ENCODE data around the gene CD177. TPM values are rescaled to one million over a fixed set of nuclear protein-coding genes. Genes with fewer than 3 reads are reported as not detected.

Gene CD177
- total RNA-seq, 1 donor from 2014 or later, result not detected

- Mint-ChIP-seq H3K27me3 (peaks cover 3% of the 10 kb centered on the region), H3K9me3 (no peaks in the 10 kb centered on the region), H3K36me3 (no peaks in the 10 kb centered on the region), H3K4me3 (no peak overlapping the region), H3K4me1 (ENCODE audit: unreplicated experiment) (no peaks in the 10 kb centered on the region), H3K27ac (no peak overlapping the region)
- TF ChIP-seq, protein P1, sequence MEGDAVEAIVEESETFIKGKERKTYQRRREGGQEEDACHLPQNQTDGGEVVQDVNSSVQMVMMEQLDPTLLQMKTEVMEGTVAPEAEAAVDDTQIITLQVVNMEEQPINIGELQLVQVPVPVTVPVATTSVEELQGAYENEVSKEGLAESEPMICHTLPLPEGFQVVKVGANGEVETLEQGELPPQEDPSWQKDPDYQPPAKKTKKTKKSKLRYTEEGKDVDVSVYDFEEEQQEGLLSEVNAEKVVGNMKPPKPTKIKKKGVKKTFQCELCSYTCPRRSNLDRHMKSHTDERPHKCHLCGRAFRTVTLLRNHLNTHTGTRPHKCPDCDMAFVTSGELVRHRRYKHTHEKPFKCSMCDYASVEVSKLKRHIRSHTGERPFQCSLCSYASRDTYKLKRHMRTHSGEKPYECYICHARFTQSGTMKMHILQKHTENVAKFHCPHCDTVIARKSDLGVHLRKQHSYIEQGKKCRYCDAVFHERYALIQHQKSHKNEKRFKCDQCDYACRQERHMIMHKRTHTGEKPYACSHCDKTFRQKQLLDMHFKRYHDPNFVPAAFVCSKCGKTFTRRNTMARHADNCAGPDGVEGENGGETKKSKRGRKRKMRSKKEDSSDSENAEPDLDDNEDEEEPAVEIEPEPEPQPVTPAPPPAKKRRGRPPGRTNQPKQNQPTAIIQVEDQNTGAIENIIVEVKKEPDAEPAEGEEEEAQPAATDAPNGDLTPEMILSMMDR (conservative IDR thresholded peaks at IDR 0.05), result no peak
- no peak for DNase-seq (ENCODE audit: extremely low spot score, unreplicated experiment)
These were observed 59.0 kb downstream of the CD177 start for GRCh38 chr19:43412441-43412840.

Other genes with a start within 250 kb of the CD177 start
- gene PSG5, start 167.2 kb upstream of the CD177 start, total RNA-seq (ENCODE audit: low replicate concordance), result not detected in 2 replicates
- not detected in 2 replicates for gene PSG4, start 148.0 kb upstream of the CD177 start, total RNA-seq (ENCODE audit: low replicate concordance)
- gene PSG9, start 84.2 kb upstream of the CD177 start, total RNA-seq (ENCODE audit: low replicate concordance), result not detected in 2 replicates
- not detected in 2 replicates for gene TEX101, start 61.2 kb downstream of the CD177 start, total RNA-seq (ENCODE audit: low replicate concordance)
- gene LYPD3, start 111.9 kb downstream of the CD177 start, total RNA-seq (ENCODE audit: low replicate concordance), result 13.3 and 66.4 TPM in 2 replicates
- gene PHLDB3, start 151.1 kb downstream of the CD177 start, total RNA-seq (ENCODE audit: low replicate concordance), result 37.9 and 114 TPM in 2 replicates
- gene ETHE1, start 173.5 kb downstream of the CD177 start, total RNA-seq (ENCODE audit: low replicate concordance), result 57.3 and 116 TPM in 2 replicates
- 1.8 and 2.6 TPM in 2 replicates for gene ZNF575, start 179.5 kb downstream of the CD177 start, total RNA-seq (ENCODE audit: low replicate concordance)
- 33.0 and 63.7 TPM in 2 replicates for gene XRCC1, start 221.8 kb downstream of the CD177 start, total RNA-seq (ENCODE audit: low replicate concordance)
- gene PINLYP, start 222.1 kb downstream of the CD177 start, total RNA-seq (ENCODE audit: low replicate concordance), result 5.6 and 6.0 TPM in 2 replicates
- gene IRGQ, start 242.4 kb downstream of the CD177 start, total RNA-seq (ENCODE audit: low replicate concordance), result 37.1 and 41.5 TPM in 2 replicates
- gene ZNF576, start 242.9 kb downstream of the CD177 start, total RNA-seq (ENCODE audit: low replicate concordance), result 17.3 and 18.7 TPM in 2 replicates